Measurements from ENCODE around the gene PGM3.

Gene PGM3

DNA sequence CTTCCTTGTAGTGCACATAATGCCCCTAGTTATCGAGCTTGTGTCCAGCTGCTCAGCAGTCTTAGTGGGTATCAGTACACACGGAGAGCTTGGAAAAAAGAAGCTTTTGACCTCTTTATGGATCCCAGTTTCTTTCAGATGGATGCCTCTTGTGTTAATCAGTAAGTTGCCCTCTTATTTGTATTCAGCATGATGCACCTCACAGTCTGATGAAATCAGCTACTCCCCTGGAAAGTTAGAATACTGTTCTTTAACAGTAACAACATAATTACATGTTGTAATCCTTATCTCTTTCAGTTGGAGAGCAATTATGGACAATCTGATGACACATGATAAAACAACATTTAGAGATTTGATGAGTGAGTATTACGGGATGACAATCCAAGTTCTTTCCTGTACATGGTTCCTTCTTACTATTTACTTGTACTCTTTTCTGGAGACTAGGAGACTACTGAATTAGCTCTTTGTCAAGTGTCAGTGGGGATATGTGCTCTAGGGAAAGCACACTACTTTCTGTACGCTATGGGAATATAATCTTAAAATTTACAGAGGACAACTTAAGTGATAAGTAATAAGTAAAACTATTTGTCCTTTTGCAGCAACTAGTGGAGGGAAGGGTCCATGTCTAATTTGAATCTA lies 39.1 kb downstream of the PGM3 start:
- in situ Hi-C loops (cut with MboI; ENCODE audit: low pct_unique_long_range_greater_than_20kb, low sequenced_read_pairs, unreplicated experiment) = no loop called here
- DNase-seq (ENCODE audit: low spot score) = no peak
- TF ChIP-seq, protein P1, sequence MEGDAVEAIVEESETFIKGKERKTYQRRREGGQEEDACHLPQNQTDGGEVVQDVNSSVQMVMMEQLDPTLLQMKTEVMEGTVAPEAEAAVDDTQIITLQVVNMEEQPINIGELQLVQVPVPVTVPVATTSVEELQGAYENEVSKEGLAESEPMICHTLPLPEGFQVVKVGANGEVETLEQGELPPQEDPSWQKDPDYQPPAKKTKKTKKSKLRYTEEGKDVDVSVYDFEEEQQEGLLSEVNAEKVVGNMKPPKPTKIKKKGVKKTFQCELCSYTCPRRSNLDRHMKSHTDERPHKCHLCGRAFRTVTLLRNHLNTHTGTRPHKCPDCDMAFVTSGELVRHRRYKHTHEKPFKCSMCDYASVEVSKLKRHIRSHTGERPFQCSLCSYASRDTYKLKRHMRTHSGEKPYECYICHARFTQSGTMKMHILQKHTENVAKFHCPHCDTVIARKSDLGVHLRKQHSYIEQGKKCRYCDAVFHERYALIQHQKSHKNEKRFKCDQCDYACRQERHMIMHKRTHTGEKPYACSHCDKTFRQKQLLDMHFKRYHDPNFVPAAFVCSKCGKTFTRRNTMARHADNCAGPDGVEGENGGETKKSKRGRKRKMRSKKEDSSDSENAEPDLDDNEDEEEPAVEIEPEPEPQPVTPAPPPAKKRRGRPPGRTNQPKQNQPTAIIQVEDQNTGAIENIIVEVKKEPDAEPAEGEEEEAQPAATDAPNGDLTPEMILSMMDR (IDR thresholded peaks at IDR 0.05; ENCODE audit: extremely low read depth, insufficient read depth, missing control alignments) = no peak

DNA sequence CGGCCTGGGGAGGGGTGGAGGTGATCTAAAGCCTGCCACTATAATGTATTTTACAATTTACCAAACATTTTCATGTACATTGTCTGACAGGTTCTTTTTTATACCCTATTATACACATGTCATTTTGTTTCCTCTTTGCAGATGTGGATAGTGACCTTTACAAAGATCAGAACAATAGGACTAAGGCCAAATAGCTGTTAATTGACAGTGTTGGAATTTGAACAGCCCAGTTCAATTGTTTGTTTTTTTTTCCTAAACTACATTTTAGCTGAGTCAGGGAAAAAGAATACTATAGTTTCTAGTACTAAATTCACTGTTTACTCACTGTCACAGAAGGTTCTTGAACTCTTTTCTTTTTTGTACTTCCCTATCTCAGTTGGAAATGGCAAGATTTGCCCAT lies 40.2 kb downstream of the PGM3 start:
- no peak for DNase-seq (ENCODE audit: low spot score)
- in situ Hi-C loops (cut with MboI; ENCODE audit: low pct_unique_long_range_greater_than_20kb, low sequenced_read_pairs, unreplicated experiment) = no loop called here
- TF ChIP-seq, protein P1 (IDR thresholded peaks at IDR 0.05; ENCODE audit: extremely low read depth, insufficient read depth, missing control alignments) = no peak

DNA sequence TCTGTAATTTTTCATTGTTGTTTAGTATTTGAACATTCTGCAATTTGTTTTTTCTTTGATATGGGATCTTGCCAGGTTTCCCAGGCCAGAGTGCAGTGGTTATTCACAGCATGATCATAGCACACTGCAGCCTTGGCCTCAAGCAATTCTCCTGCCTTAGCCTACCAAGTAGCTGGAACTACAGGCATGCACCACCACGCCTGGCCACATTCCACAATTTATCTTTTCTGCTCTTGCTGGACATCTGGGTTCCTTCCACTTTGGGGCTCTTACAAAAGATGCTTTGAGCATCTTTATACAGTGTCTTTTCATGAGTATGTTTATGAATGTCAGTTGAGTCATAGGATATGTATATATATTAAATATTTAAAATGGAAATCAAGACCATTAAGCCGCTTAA lies 42.0 kb downstream of the PGM3 start:
- DNase-seq (ENCODE audit: low spot score) = no peak
- TF ChIP-seq, protein P1 (IDR thresholded peaks at IDR 0.05; ENCODE audit: extremely low read depth, insufficient read depth, missing control alignments) = no peak
- in situ Hi-C loops (cut with MboI; ENCODE audit: low pct_unique_long_range_greater_than_20kb, low sequenced_read_pairs, unreplicated experiment) = no loop called here

DNA sequence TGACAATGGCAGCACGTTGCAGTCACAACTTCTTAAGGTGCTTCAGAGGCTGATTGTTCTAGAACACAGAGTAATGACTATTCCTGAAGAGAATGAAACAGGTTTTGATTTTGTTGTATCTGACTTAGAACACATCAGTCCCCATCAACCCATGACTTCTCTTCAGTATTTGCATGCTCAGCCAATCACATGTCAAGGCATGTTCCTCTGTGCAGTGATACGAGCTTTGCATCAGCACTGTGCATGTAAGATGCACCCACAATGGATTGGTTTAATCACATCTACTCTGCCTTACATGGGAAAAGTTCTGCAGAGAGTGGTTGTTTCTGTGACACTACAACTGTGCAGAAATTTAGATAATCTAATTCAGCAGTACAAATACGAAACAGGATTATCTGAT lies 54.3 kb downstream of the PGM3 start:
- DNase-seq (ENCODE audit: low spot score) = no peak
- TF ChIP-seq, protein P1 (IDR thresholded peaks at IDR 0.05; ENCODE audit: extremely low read depth, insufficient read depth, missing control alignments) = no peak
- in situ Hi-C loops (cut with MboI; ENCODE audit: low pct_unique_long_range_greater_than_20kb, low sequenced_read_pairs, unreplicated experiment) = no loop called here

DNA sequence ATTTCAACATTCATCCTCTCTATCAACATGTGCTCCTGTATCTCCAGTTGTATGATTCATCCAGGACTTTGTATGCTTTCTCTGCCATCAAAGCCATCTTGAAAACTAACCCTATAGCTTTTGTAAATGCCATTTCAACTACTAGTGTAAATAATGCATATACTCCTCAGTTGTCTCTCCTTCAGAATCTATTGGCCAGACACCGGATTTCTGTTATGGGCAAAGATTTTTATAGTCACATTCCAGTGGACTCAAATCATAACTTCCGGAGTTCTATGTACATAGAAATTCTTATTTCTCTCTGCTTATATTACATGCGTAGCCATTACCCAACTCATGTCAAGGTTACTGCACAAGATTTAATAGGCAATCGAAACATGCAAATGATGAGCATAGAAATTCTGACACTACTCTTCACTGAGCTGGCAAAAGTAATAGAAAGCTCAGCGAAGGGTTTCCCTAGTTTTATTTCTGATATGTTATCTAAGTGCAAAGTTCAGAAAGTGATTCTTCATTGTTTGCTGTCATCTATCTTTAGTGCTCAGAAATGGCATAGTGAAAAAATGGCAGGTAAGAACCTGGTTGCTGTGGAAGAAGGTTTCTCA lies 54.8 kb downstream of the PGM3 start:
- in situ Hi-C loops (cut with MboI; ENCODE audit: low pct_unique_long_range_greater_than_20kb, low sequenced_read_pairs, unreplicated experiment) = no loop called here
- DNase-seq (ENCODE audit: low spot score) = no peak
- TF ChIP-seq, protein P1 (IDR thresholded peaks at IDR 0.05; ENCODE audit: extremely low read depth, insufficient read depth, missing control alignments) = no peak

DNA sequence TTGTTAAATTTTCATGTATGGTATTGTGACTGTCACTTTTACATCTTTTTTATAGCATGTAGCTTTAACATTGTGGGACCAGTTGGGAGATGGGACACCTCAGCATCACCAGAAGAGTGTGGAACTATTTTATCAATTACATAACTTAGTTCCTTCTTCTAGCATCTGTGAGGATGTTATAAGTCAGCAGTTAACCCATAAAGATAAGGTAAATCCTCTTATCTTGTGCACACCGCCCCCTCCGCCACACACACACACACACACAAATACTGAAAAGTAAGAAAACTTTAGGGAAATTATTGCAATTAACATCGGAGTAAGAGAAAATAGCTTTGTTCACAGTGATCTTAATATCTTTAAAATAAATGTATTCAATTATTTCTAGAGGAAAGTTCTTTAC lies 60.9 kb downstream of the PGM3 start:
- DNase-seq (ENCODE audit: low spot score) = no peak
- in situ Hi-C loops (cut with MboI; ENCODE audit: low pct_unique_long_range_greater_than_20kb, low sequenced_read_pairs, unreplicated experiment) = no loop called here
- TF ChIP-seq, protein P1 (IDR thresholded peaks at IDR 0.05; ENCODE audit: extremely low read depth, insufficient read depth, missing control alignments) = no peak
